Body of pancreas (tissue), 4 donors: ENCODE results near the gene CCDC136.

Experiments used
- CTCF ChIP-seq, 7 experiments: fragments of 450-650 bp in 4 of 7; fragments of 200-600 bp in 3 of 7; sonication (generic) in 3 of 7; IDR thresholded peaks; one replicate each; pipeline ENCODE4 v1.5.1; 2016 to 2019; ENCODE audit warnings: antibody characterized with exemption in 7 of 7
- POLR2A ChIP-seq, 3 donors: fragments of 450-650 bp; IDR thresholded peaks; one replicate each; pipeline ENCODE4 v1.6.1; 2016; ENCODE audit warnings: antibody characterized with exemption in 3 of 3, mild to moderate bottlenecking in 2 of 3

DNA sequence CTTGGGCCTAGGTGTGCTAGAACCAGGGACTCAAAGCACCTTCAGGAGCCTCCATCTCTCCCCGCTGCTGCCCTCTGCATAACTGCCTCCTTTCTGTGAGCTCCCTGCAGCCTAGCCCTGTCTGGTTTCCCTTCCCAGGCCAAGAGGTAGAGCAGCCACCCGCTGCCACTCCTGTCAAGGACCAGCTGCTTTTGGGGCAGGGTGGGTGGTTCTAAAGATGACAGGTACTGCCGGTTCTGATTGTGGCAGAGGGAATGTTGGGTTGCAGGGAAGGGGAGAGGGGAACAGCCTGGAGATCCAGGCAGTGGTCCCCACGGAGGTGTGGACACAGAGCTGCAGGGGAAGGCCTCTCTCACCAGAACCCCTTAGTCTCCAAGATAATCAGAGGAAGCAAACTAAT lies 34.7 kb downstream of the CCDC136 start:
- TF ChIP-seq CTCF (IDR thresholded peaks at IDR 0.05) (no peak), POLR2A (IDR thresholded peaks at IDR 0.05) (no peak)
